ENCODE data around the gene ATOH7.

GRCh38 chr10:68261132-68261856, 29.4 kb upstream of the ATOH7 start:
- no peak for TF ChIP-seq CTCF (IDR thresholded peaks at IDR 0.05 in 2 of 3, conservative IDR thresholded peaks at IDR 0.05 in 1 of 3; ENCODE audit: insufficient read depth in 2 of 3, low read depth in 1 of 3, low read length in 3 of 3)
- no peak for TF ChIP-seq ETV6 (IDR thresholded peaks at IDR 0.05; ENCODE audit: borderline replicate concordance in 1 of 2, low read depth in 2 of 2, low read length in 1 of 2)
- no peak for TF ChIP-seq ETV6 (CRISPR knock-in tag; IDR thresholded peaks at IDR 0.05; ENCODE audit: borderline replicate concordance)
- no peak for TF ChIP-seq MEF2A (IDR thresholded peaks at IDR 0.05; ENCODE audit: control insufficient read depth, low read depth, low read length)
- TF ChIP-seq SIX5 (IDR thresholded peaks at IDR 0.05; ENCODE audit: borderline replicate concordance in 1 of 2, insufficient read depth in 1 of 2, low read depth in 1 of 2, low read length in 2 of 2): no peak
- no peak for TF ChIP-seq POLR2A (conservative IDR thresholded peaks at IDR 0.05)

Measured in K562 (cell line).